SW 1271 (cell line): ENCODE data around the gene LAPTM4A.
"Not testable (repeated sequence)": the region's sequence is repeated elsewhere in the genome, so short reads cannot be mapped to it uniquely, and the experiment has no call there.

Source experiments
- DNase-seq, 2 experiments: peaks; one replicate each; lab custom pipeline; 2025; lab: John Stamatoyannopoulos, UW

Gene LAPTM4A

GRCh38 chr2:20076757-20077156 lies 25.3 kb upstream of the LAPTM4A start:
- DNase-seq, result no peak

- DNase-seq, result no peak
Observed at GRCh38 chr2:20074901-20075300, 23.5 kb upstream of the LAPTM4A start.

GRCh38 chr2:20074046-20074648 lies 22.7 kb upstream of the LAPTM4A start:
- DNase-seq, result not testable (repeated sequence)

GRCh38 chr2:20073460-20073859 lies 22.0 kb upstream of the LAPTM4A start:
- no peak for DNase-seq

- no peak for DNase-seq
Observed at GRCh38 chr2:20072436-20073158, 21.2 kb upstream of the LAPTM4A start.

GRCh38 chr2:20071397-20072383 lies 20.3 kb upstream of the LAPTM4A start:
- DNase-seq, result no peak

- no peak for DNase-seq
Observed at GRCh38 chr2:20069756-20070155, 18.3 kb upstream of the LAPTM4A start.

- DNase-seq, result peak in 1 of 2 experiments; percentile 8
Observed at GRCh38 chr2:20067992-20068584, 16.7 kb upstream of the LAPTM4A start.

GRCh38 chr2:20065885-20066602 lies 14.6 kb upstream of the LAPTM4A start:
- peak; percentile 31 to 45 for DNase-seq

- DNase-seq, result no peak
Observed at GRCh38 chr2:20064841-20065240, 13.4 kb upstream of the LAPTM4A start.

- no peak for DNase-seq
Observed at GRCh38 chr2:20064421-20064820, 13.0 kb upstream of the LAPTM4A start.

GRCh38 chr2:20062615-20063545 lies 11.5 kb upstream of the LAPTM4A start:
- no peak for DNase-seq

- DNase-seq, result no peak
Observed at GRCh38 chr2:20061940-20062339, 10.5 kb upstream of the LAPTM4A start.

GRCh38 chr2:20061476-20061875 lies 10.0 kb upstream of the LAPTM4A start:
- DNase-seq, result no peak

GRCh38 chr2:20060106-20060505 lies 8.7 kb upstream of the LAPTM4A start:
- no peak for DNase-seq

- no peak for DNase-seq
Observed at GRCh38 chr2:20057268-20057667, 5.8 kb upstream of the LAPTM4A start.

- no peak for DNase-seq
Observed at GRCh38 chr2:20054931-20055330, 3.5 kb upstream of the LAPTM4A start.

GRCh38 chr2:20054119-20054518 lies 2.7 kb upstream of the LAPTM4A start:
- DNase-seq, result no peak

GRCh38 chr2:20052861-20053281 lies 1.4 kb upstream of the LAPTM4A start:
- peak; percentile 55 to 83 for DNase-seq

- no peak for DNase-seq
Observed at GRCh38 chr2:20052229-20052851, 912 bp upstream of the LAPTM4A start.
